IPS-NIHi11 (cell line): ENCODE measurements around the gene AOC1.
"Not testable (repeated sequence)": the region's sequence is repeated elsewhere in the genome, so short reads cannot be mapped to it uniquely, and the experiment has no call there.

Source experiments
- DNase-seq: peaks from one replicate; pipeline ENCODE4 v3.0.0; 2012; ENCODE audit warnings: mixed read lengths, low spot score

Gene AOC1

GRCh38 chr7:150897502-150898474 lies 45.5 kb downstream of the AOC1 start:
- DNase-seq, result no peak

- peak; percentile 91 for DNase-seq
Observed at GRCh38 chr7:150898475-150899011, 46.2 kb downstream of the AOC1 start.

- DNase-seq, result no peak
Observed at GRCh38 chr7:150900675-150901074, 48.4 kb downstream of the AOC1 start.

GRCh38 chr7:150901160-150902035 lies 49.1 kb downstream of the AOC1 start:
- peak; percentile 50 for DNase-seq

GRCh38 chr7:150902078-150903033 lies 50.0 kb downstream of the AOC1 start:
- DNase-seq, result no peak

GRCh38 chr7:150903606-150904005 lies 51.3 kb downstream of the AOC1 start:
- DNase-seq, result no peak

- DNase-seq, result no peak
Observed at GRCh38 chr7:150904011-150904909, 51.9 kb downstream of the AOC1 start.

GRCh38 chr7:150908173-150908572 lies 55.9 kb downstream of the AOC1 start:
- DNase-seq, result no peak

- DNase-seq, result no peak
Observed at GRCh38 chr7:150909200-150909995, 57.1 kb downstream of the AOC1 start.

- not testable (repeated sequence) for DNase-seq
Observed at GRCh38 chr7:150910305-150910995, 58.1 kb downstream of the AOC1 start.

- DNase-seq, result no peak
Observed at GRCh38 chr7:150910996-150911422, 58.7 kb downstream of the AOC1 start.
